Mesenchymal stem cell (in vitro differentiated cells and primary cell): Measurements from ENCODE around the gene BEST1.

Source experiments
- DNase-seq: peaks from one replicate; pipeline ENCODE4 v3.0.0-alpha.2; 2013
- H2AFZ ChIP-seq: one replicate; pipeline ENCODE4 v1.6.1; 2013; ENCODE audit warnings: low read depth, mild to moderate bottlenecking, control low read depth, inconsistent platforms, low read length, moderate library complexity
- H2AK5ac ChIP-seq: 2 replicates; pipeline ENCODE4 v1.6.1; 2013; ENCODE audit warnings: low read length, moderate library complexity, mild to moderate bottlenecking, inconsistent platforms; ENCODE audit not compliant: severe bottlenecking
- H2BK120ac ChIP-seq: one replicate; pipeline ENCODE4 v1.6.1; 2013; ENCODE audit warnings: low read depth, mild to moderate bottlenecking, inconsistent platforms, low read length, moderate library complexity
- H2BK12ac ChIP-seq, 2 experiments: one replicate each; pipeline ENCODE4 v1.6.1; 2013; ENCODE audit warnings: inconsistent platforms in 2 of 2, low read length in 2 of 2, mild to moderate bottlenecking in 2 of 2, moderate library complexity in 2 of 2, control low read depth in 1 of 2
- H2BK15ac ChIP-seq: one replicate; pipeline ENCODE4 v1.6.1; 2013; ENCODE audit warnings: mild to moderate bottlenecking, low read depth, inconsistent platforms; ENCODE audit not compliant: poor library complexity, severe bottlenecking
- H2BK5ac ChIP-seq: 2 replicates; pipeline ENCODE4 v1.6.1; 2013; ENCODE audit warnings: low read depth, mild to moderate bottlenecking, low read length, control low read depth, inconsistent platforms; ENCODE audit not compliant: poor library complexity, severe bottlenecking
- H3K14ac ChIP-seq, 2 experiments: one replicate each; pipeline ENCODE4 v1.6.1; 2013; ENCODE audit warnings: inconsistent platforms in 2 of 2, low read length in 2 of 2, control low read depth in 1 of 2, mild to moderate bottlenecking in 1 of 2, moderate library complexity in 1 of 2
- H3K18ac ChIP-seq, 2 experiments: one replicate each; pipeline ENCODE4 v1.6.1; 2013; ENCODE audit warnings: inconsistent platforms in 2 of 2, low read length in 2 of 2, control low read depth in 1 of 2, low read depth in 1 of 2, mild to moderate bottlenecking in 1 of 2
- H3K23ac ChIP-seq, 2 experiments: one replicate each; pipeline ENCODE4 v1.6.1; 2013; ENCODE audit warnings: inconsistent platforms in 2 of 2, low read length in 2 of 2, mild to moderate bottlenecking in 2 of 2, moderate library complexity in 2 of 2, control low read depth in 1 of 2
- H3K27ac ChIP-seq: 2 replicates; pipeline ENCODE4 v1.5.1; 2013; ENCODE audit warnings: mild to moderate bottlenecking, moderate library complexity, low read length, control low read depth, inconsistent platforms; ENCODE audit not compliant: poor library complexity, severe bottlenecking
- H3K27me3 ChIP-seq, 2 experiments: 2 replicates each; pipeline versions ENCODE4 v1.6.1 to v1.7.0; 2013; ENCODE audit warnings: low read length in 2 of 2, mild to moderate bottlenecking in 2 of 2, moderate library complexity in 2 of 2, control low read depth in 1 of 2, inconsistent platforms in 1 of 2; ENCODE audit not compliant: control insufficient read depth in 1 of 2, insufficient read depth in 1 of 2
- H3K36me3 ChIP-seq, 2 experiments: 2 replicates each; pipeline versions ENCODE4 v1.6.1 to v1.7.0; 2013; ENCODE audit warnings: low read length in 2 of 2, control low read depth in 1 of 2, inconsistent platforms in 1 of 2, low read depth in 1 of 2, mild to moderate bottlenecking in 1 of 2; ENCODE audit not compliant: insufficient read depth in 2 of 2, control insufficient read depth in 1 of 2
- H3K4ac ChIP-seq, 2 experiments: one replicate each; pipeline ENCODE4 v1.6.1; 2013; ENCODE audit warnings: inconsistent platforms in 2 of 2, low read length in 2 of 2, mild to moderate bottlenecking in 2 of 2, moderate library complexity in 2 of 2, control low read depth in 1 of 2, low read depth in 1 of 2
- H3K4me1 ChIP-seq: 2 replicates; pipeline ENCODE4 v1.6.1; 2013; ENCODE audit warnings: low read depth, low read length, control low read depth; ENCODE audit not compliant: control insufficient read depth, insufficient read depth
- H3K4me2 ChIP-seq: 2 replicates; pipeline ENCODE4 v1.6.1; 2013; ENCODE audit warnings: low read length, mild to moderate bottlenecking, inconsistent platforms; ENCODE audit not compliant: poor library complexity, severe bottlenecking
- H3K4me3 ChIP-seq, 2 experiments: 2 replicates each; pipeline versions ENCODE4 v1.5.1 to v1.7.0; 2013; ENCODE audit warnings: low read length in 2 of 2, mild to moderate bottlenecking in 2 of 2, control low read depth in 1 of 2, low read depth in 1 of 2; ENCODE audit not compliant: insufficient read depth in 1 of 2
- H3K79me1 ChIP-seq: replicated peaks from 2 replicates; pipeline ENCODE4 v1.6.1; 2013; ENCODE audit warnings: mild to moderate bottlenecking, control low read depth, low read length, inconsistent platforms; ENCODE audit not compliant: poor library complexity, severe bottlenecking
- H3K9ac ChIP-seq: 2 replicates; pipeline ENCODE4 v1.7.0; 2013; ENCODE audit warnings: mild to moderate bottlenecking, low read length, moderate library complexity
- H3K9me3 ChIP-seq: 2 replicates; pipeline ENCODE4 v1.7.0; 2013; ENCODE audit warnings: mild to moderate bottlenecking, low read length; ENCODE audit not compliant: control insufficient read depth
- H4K8ac ChIP-seq: one replicate; pipeline ENCODE4 v1.6.1; 2013; ENCODE audit warnings: inconsistent platforms, mild to moderate bottlenecking, low read length, moderate library complexity
- H4K91ac ChIP-seq: one replicate; pipeline ENCODE4 v1.6.1; 2013; ENCODE audit warnings: mild to moderate bottlenecking, low read length, inconsistent platforms
- WGBS: methylation state at CpG from one replicate; pipeline ENCODE4 v1.1.7; 2013; ENCODE audit warnings: mixed read lengths; 5-methylcytosine and 5-hydroxymethylcytosine counted together

The BEST1 gene

GRCh38 chr11:61918938-61919704, 31.0 kb upstream of the BEST1 start:
- Histone ChIP-seq H3K9ac (no peak overlapping the region), H3K14ac (no peak overlapping the region), H2BK120ac (no peak overlapping the region), H3K36me3 (no peaks in the 10 kb centered on the region), H3K79me1 (no peaks in the 10 kb centered on the region), H2BK15ac (no peak overlapping the region), H4K91ac (no peak overlapping the region), H3K18ac (peak overlapping the region in 1 of 2 experiments; percentile 59), H3K4me2 (no peak overlapping the region), H3K4me1 (peaks cover 37% of the 10 kb centered on the region), H2AK5ac (no peak overlapping the region), H3K9me3 (no peaks in the 10 kb centered on the region), H3K23ac (no peak overlapping the region), H3K27ac (no peak overlapping the region), H2BK12ac (peak overlapping the region in 1 of 2 experiments; percentile 80), H3K27me3 (peaks cover 0 to 51% of the 10 kb centered on the region in 2 experiments), H4K8ac (no peak overlapping the region), H3K4me3 (no peak overlapping the region), H2BK5ac (no peak overlapping the region), H3K4ac (no peak overlapping the region), H2AFZ (no peak overlapping the region)
- no peak for DNase-seq
- WGBS = 86% methylated on average over 6 of the region's 6 CpGs

- WGBS = 75% methylated on average over 13 of the region's 13 CpGs
- no peak overlapping the region for H3K23ac ChIP-seq
- no peak overlapping the region for H3K4me3 ChIP-seq
These were observed 30.2 kb upstream of the BEST1 start for GRCh38 chr11:61919705-61920631.

GRCh38 chr11:61921446-61921845, 28.7 kb upstream of the BEST1 start:
- no peak overlapping the region for H3K4me3 ChIP-seq
- H2BK12ac ChIP-seq = peak overlapping the region in 1 of 2 experiments; percentile 12
- H3K9me3 ChIP-seq = no peaks in the 10 kb centered on the region
- no peak overlapping the region for H4K91ac ChIP-seq
- no peak overlapping the region for H3K23ac ChIP-seq
- no peaks in the 10 kb centered on the region for H3K79me1 ChIP-seq
- no peak overlapping the region for H2AFZ ChIP-seq
- no peaks in the 10 kb centered on the region for H3K36me3 ChIP-seq
- H3K4me1 ChIP-seq = peaks cover 37% of the 10 kb centered on the region
- H2BK5ac ChIP-seq = no peak overlapping the region
- no peak overlapping the region for H3K4me2 ChIP-seq
- no peak overlapping the region for H3K14ac ChIP-seq
- no peak overlapping the region for H2BK120ac ChIP-seq
- no peak overlapping the region for H3K4ac ChIP-seq
- no peak overlapping the region for H3K18ac ChIP-seq
- H3K27me3 ChIP-seq = peaks cover 0 to 38% of the 10 kb centered on the region in 2 experiments
- 89% methylated on average over 2 of the region's 3 CpGs for WGBS
- no peak overlapping the region for H2BK15ac ChIP-seq
- no peak overlapping the region for H4K8ac ChIP-seq
- no peak overlapping the region for H3K9ac ChIP-seq
- DNase-seq = no peak
- no peak overlapping the region for H3K27ac ChIP-seq
- H2AK5ac ChIP-seq = peak overlapping the region; percentile 3

More at GRCh38 chr11:61919705-61920631, 30.2 kb upstream of the BEST1 start:
- no peak overlapping the region for H2AFZ ChIP-seq
- H3K4me2 ChIP-seq = no peak overlapping the region
- peak overlapping the region in 1 of 2 experiments; percentile 59 for H3K18ac ChIP-seq
- no peak overlapping the region for H2BK5ac ChIP-seq
- no peak overlapping the region for H4K91ac ChIP-seq
- no peaks in the 10 kb centered on the region for H3K79me1 ChIP-seq
- H3K14ac ChIP-seq = peak overlapping the region in 1 of 2 experiments; percentile 67
- H3K9ac ChIP-seq = no peak overlapping the region
- no peak overlapping the region for H2AK5ac ChIP-seq
- H3K27ac ChIP-seq = no peak overlapping the region
- no peak overlapping the region for H2BK15ac ChIP-seq
- peak overlapping the region in 1 of 2 experiments; percentile 80 for H2BK12ac ChIP-seq
- DNase-seq = no peak
- H3K27me3 ChIP-seq = peaks cover 0 to 47% of the 10 kb centered on the region in 2 experiments
- peaks cover 37% of the 10 kb centered on the region for H3K4me1 ChIP-seq
- no peaks in the 10 kb centered on the region for H3K9me3 ChIP-seq
- H4K8ac ChIP-seq = no peak overlapping the region
- no peaks in the 10 kb centered on the region for H3K36me3 ChIP-seq
- no peak overlapping the region for H2BK120ac ChIP-seq
- no peak overlapping the region for H3K4ac ChIP-seq

GRCh38 chr11:61922539-61922938, 27.6 kb upstream of the BEST1 start:
- Histone ChIP-seq H3K4me2 (no peak overlapping the region), H3K36me3 (no peaks in the 10 kb centered on the region), H3K14ac (no peak overlapping the region), H2BK120ac (no peak overlapping the region), H2BK15ac (no peak overlapping the region), H3K27ac (no peak overlapping the region), H3K4me1 (peaks cover 31% of the 10 kb centered on the region), H2BK5ac (no peak overlapping the region), H2AFZ (no peak overlapping the region), H3K9me3 (no peaks in the 10 kb centered on the region), H3K79me1 (no peaks in the 10 kb centered on the region), H3K23ac (no peak overlapping the region), H3K4ac (no peak overlapping the region), H4K8ac (no peak overlapping the region), H2AK5ac (peak overlapping the region; percentile 59), H3K18ac (peak overlapping the region in 1 of 2 experiments; percentile 55), H2BK12ac (peak overlapping the region; percentile 69 to 81), H3K4me3 (peak overlapping the region in 1 of 2 experiments; percentile 51), H4K91ac (no peak overlapping the region), H3K27me3 (peaks cover 0 to 32% of the 10 kb centered on the region in 2 experiments), H3K9ac (peak overlapping the region; percentile 82)
- peak; percentile 36 for DNase-seq
- 15% methylated on average over 6 of the region's 6 CpGs for WGBS
